ENCODE data around the gene BAK1.

DNA sequence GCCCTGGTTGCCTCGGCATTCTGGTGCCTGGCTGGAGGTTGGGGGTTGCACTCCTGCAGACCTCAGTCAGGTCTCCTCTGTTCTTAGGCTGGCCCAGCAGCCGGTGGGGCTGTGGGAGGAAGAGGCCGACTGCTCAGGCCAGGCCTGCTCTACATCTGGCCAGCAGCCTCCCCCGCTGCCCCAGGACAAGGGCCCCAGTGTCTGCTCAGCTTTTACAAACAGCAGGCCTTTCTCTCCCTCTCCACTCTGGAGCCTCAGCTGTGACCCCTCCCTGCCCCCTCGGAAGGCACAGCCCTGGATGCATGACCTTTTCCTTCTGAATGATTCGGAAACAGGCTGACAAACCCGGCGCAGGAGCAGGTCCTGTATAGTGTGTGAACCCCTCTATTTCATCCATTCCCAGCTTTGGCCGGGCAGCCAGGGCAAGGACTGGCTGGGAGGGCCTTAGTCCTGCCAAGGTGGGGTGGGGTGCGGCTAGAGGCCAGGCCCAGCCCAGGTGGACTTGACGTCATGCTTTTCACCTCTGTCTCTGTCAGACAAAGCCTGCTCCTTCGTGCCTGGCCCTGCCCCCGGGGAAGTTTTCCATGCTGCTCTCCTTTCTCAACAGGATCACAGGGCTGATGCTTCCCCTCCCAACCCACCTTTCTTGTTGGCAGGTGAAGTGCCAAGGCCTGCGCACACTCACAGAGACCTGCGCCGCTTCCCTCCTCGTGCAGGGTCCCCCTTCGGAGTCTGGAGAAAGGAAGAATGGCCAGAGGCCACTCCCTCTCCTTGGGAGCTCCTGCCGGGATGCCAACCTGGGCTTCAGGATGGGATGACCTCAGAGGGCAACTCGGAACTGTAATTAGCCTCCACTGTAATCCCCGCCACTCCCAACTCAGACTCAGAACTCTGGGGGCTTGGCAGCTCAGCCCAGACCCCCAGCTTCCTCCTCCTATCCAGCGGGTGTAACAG lies 31.0 kb upstream of the BAK1 start:
- TF ChIP-seq, protein P1, sequence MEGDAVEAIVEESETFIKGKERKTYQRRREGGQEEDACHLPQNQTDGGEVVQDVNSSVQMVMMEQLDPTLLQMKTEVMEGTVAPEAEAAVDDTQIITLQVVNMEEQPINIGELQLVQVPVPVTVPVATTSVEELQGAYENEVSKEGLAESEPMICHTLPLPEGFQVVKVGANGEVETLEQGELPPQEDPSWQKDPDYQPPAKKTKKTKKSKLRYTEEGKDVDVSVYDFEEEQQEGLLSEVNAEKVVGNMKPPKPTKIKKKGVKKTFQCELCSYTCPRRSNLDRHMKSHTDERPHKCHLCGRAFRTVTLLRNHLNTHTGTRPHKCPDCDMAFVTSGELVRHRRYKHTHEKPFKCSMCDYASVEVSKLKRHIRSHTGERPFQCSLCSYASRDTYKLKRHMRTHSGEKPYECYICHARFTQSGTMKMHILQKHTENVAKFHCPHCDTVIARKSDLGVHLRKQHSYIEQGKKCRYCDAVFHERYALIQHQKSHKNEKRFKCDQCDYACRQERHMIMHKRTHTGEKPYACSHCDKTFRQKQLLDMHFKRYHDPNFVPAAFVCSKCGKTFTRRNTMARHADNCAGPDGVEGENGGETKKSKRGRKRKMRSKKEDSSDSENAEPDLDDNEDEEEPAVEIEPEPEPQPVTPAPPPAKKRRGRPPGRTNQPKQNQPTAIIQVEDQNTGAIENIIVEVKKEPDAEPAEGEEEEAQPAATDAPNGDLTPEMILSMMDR (IDR thresholded peaks at IDR 0.05; ENCODE audit: insufficient read depth, low read length), result no peak
- no peak for TF ChIP-seq GABPA (IDR thresholded peaks at IDR 0.05; ENCODE audit: low read depth)
- TF ChIP-seq POLR2AphosphoS5 (IDR thresholded peaks at IDR 0.05; ENCODE audit: low read depth), result no peak
- TF ChIP-seq SPI1 (IDR thresholded peaks at IDR 0.05; ENCODE audit: borderline replicate concordance, low read depth), result no peak
- TF ChIP-seq, protein P2, sequence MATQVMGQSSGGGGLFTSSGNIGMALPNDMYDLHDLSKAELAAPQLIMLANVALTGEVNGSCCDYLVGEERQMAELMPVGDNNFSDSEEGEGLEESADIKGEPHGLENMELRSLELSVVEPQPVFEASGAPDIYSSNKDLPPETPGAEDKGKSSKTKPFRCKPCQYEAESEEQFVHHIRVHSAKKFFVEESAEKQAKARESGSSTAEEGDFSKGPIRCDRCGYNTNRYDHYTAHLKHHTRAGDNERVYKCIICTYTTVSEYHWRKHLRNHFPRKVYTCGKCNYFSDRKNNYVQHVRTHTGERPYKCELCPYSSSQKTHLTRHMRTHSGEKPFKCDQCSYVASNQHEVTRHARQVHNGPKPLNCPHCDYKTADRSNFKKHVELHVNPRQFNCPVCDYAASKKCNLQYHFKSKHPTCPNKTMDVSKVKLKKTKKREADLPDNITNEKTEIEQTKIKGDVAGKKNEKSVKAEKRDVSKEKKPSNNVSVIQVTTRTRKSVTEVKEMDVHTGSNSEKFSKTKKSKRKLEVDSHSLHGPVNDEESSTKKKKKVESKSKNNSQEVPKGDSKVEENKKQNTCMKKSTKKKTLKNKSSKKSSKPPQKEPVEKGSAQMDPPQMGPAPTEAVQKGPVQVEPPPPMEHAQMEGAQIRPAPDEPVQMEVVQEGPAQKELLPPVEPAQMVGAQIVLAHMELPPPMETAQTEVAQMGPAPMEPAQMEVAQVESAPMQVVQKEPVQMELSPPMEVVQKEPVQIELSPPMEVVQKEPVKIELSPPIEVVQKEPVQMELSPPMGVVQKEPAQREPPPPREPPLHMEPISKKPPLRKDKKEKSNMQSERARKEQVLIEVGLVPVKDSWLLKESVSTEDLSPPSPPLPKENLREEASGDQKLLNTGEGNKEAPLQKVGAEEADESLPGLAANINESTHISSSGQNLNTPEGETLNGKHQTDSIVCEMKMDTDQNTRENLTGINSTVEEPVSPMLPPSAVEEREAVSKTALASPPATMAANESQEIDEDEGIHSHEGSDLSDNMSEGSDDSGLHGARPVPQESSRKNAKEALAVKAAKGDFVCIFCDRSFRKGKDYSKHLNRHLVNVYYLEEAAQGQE (IDR thresholded peaks at IDR 0.05; ENCODE audit: insufficient replicate concordance, low read depth), result no peak

Data from HL-60 (cell line).